ENCODE data around the gene MRPL2.
"Not testable (repeated sequence)": the region's sequence is repeated elsewhere in the genome, so short reads cannot be mapped to it uniquely, and the experiment has no call there.

MRPL2 gene

DNA sequence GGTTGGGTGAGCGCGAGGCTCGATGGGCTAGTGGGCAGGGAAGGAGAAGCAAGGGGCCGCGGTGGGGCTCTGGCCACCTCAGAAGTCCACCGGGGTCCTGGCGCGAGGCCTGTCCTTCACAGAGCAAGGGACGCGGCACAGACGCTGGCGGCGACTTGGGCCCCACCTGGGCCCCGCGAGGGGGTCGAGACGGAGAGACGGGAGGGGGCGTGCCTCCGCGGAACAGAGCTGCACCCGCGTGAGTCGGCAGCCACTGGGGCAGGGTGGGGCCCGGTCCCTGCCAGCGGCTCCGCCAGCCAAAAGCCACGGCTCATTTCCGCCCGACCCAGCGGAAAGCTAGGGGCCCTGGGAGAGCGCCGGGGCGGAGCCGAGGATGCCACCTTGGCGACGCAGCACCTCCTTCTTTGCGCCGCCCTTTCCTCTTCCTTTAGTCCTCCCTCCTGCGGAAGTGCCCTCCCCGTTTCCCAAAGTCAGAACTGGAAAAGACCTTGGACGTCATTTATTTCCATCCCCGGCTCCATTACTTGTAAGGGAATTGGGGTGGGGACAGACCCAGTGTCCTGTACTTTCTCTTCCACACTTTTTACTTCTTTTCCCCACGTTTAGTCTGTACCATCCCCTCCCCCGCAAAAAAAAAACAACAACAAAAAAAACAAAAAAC is 5.6 kb downstream of the MRPL2 start, which contains the start of gene CUL7:
CUL7 (minus strand) TSS at position 307 of the 661 bp plus-strand sequence. CDS start 1,063 bp downstream, outside the sequence.
- DNase-seq (ENCODE audit: low read depth), result peak; percentile 78

GRCh38 chr6:43052842-43053544 is 6.2 kb downstream of the MRPL2 start:
- no peak for DNase-seq (ENCODE audit: low read depth)

GRCh38 chr6:43052225-43052841 is 6.9 kb downstream of the MRPL2 start:
- DNase-seq (ENCODE audit: low read depth), result no peak

DNA sequence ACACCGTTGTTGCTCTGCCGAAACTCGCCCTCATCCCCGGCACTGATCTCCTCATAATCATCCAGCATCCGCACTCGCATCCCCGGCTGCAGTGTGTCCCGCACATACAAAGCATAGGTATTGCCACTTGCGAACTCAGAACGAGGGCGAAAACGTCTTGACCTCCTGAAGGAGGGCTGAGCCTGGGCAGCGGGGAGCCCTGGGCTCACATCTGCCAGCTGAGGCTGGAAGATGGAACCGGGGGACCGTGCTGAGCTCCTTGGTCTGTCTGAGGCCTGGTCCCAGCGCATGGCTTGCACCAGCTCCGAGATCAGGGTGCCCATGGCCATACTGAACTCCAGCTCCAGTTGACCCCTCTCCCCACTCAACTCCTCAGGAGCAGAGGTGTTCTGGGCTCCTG is 8.3 kb downstream of the MRPL2 start:
- no peak for DNase-seq (ENCODE audit: low read depth)

GRCh38 chr6:43047998-43048397 is 11.2 kb downstream of the MRPL2 start:
- no peak for DNase-seq (ENCODE audit: low read depth)

DNA sequence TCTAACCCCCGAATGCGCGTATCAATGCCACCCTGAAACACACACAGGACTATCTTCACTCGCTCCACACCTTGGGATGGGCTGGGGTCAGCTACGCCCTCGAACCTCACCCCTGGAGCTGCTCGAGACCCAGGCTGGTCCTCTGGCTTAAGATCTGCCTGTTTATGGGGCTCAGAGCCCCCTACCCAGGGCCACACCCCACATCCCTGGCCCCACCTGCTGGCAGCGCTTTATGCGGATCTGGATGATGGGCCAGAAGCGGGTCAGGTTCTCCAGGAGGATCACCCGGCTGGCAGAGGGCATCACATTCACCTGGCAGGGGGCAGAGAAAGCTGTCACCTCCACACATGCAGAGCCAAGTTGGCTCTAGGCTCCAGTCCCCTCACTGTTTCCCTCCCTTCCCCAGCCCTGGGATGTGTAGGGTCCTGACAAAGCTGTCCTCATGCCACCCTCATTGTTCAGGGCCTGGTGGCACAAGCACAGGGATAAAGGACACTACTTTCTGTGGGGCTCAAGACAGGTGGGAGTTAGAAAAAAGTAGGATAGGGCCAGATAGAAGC is 13.8 kb downstream of the MRPL2 start:
- DNase-seq (ENCODE audit: low read depth), result no peak

DNA sequence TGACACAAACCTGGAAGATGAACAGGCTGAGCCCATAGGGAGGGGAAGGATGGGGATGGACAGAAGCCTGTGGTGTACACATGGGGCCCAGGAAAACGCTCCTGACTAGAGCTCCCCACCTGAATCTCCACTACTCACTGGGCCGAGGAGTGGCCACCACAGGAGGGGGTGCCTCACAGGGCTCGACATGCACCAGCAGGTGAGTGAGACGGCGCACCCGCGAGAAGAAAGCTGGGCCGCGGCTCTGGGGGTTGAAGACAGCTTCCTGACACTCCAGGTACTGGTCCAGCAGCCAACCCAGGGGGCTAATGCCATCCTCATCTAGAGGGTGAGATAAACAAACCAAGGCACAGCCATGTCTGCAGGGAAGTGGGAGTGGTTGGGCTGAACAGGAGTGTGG is 15.9 kb downstream of the MRPL2 start:
- no peak for DNase-seq (ENCODE audit: low read depth)

DNA sequence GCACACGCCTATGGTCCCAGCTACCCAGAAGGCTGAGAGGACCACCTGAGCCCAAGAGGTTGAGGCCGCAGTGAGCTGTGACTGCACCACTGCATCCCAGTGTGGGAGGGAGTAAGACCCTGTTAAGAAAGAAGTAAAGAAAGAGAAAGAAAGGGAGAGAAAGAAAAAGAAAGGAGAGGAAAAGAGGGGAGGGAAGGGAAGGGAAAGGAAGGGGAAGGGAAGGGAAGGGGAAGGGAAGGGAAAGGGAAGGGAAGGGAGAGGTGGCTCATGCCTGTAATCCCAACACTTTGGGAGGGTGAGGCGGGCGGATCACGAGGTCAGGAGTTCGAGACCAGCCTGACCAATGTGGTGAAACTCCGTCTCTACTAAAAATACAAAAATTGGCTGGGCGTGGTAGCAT is 17.8 kb downstream of the MRPL2 start:
- DNase-seq (ENCODE audit: low read depth), result not testable (repeated sequence)

DNA sequence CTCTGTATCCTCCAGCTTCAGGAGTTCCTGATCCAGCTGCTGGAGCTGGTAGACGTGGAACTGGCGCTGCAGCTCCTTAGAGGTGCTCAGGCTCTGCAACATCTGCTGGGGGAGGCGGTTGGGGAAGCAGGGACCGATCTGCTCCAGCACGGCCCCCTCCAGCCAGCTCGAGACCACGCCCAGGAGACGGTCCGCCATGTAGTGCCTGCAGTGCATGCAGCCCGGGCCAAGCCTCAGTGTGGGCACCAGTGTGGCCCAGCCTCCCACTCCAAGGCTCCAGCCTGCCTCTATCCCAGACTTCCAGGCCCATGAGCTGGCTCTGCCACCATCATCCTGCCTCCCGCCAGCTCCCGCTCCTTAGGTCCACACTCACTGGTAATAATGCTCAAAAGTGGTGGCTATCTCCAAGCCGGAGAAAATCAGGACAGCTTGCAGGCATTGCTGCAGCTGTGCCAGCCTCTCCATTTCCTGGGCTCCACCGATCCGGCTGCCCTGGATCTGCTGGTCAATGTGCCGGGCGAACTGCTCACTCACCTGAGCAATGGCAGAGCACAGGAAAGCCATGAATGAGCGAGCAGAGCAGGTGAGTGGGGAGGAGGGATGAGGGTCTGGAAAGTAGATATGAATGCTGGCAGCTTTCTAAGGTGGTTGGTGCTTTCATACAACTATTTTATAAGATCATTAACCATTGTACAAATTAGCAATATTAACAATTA is 18.5 kb downstream of the MRPL2 start:
- DNase-seq (ENCODE audit: low read depth), result no peak

DNA sequence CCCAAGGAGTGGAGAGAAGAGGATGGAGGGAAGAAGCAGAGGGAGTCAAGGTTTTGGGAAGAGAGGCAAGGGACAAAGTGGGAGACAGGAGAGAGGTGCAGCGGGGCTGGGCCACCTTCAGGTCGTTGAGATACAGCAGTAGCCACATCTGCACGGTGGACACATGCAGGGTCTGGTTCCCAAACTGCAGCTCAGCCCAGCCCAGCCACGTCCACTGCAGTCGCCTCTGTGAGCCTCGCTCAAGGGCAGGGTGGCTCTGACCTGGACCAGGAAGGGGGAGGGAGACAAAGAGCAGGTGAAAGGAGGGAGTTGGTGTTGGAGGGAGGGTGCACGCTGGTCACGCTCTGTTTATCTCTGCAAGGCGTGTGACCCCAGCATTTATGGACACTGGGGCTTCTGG is 20.5 kb downstream of the MRPL2 start:
- no peak for DNase-seq (ENCODE audit: low read depth)

DNA sequence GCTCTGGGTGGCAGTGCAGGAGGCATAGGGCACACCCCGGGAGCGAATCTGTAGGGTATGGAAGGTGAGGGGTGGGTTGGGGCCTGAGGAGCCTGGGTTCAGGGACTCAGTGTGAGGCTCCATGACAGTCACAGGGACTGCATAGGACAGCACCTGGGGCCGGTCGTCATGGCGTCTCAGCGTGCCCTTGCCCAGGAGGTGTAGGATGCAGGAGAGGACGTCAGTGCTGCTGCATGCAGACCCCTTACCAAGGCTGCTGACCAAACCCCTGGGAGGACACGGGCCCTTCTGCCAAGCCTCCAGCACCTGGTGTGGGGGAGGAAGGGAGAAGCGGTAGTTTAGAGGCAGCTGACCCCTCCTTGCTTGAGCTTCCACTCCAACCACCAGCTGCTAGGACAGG is 21.5 kb downstream of the MRPL2 start:
- DNase-seq (ENCODE audit: low read depth), result no peak

DNA sequence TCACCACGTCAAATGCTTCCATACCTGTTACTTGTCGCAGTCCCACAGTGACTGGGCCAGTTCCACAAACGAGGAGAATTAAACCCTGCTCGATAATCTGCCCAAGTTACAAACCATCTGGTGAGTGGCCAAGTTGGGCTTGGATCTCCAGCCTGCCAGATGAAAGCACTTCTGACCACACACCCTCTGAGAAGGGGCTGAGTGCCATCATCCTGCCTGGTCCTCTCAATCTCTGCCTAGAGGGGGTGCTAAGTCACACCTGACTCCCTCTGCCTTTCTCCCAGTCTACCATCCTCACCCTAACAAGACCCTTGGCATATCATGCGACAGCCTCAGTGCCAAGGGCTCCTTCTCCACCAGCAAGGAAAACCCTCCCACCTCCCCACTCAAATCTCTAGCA is 22.0 kb downstream of the MRPL2 start:
- DNase-seq (ENCODE audit: low read depth), result no peak

GRCh38 chr6:43036712-43037111 is 22.5 kb downstream of the MRPL2 start:
- DNase-seq (ENCODE audit: low read depth), result no peak

GRCh38 chr6:43035495-43036194 is 23.6 kb downstream of the MRPL2 start:
- no peak for DNase-seq (ENCODE audit: low read depth)

GRCh38 chr6:43034190-43034525 is 25.1 kb downstream of the MRPL2 start:
- DNase-seq (ENCODE audit: low read depth), result no peak

- DNase-seq (ENCODE audit: low read depth), result no peak
These were observed 25.6 kb downstream of the MRPL2 start for GRCh38 chr6:43033496-43034189.

DNA sequence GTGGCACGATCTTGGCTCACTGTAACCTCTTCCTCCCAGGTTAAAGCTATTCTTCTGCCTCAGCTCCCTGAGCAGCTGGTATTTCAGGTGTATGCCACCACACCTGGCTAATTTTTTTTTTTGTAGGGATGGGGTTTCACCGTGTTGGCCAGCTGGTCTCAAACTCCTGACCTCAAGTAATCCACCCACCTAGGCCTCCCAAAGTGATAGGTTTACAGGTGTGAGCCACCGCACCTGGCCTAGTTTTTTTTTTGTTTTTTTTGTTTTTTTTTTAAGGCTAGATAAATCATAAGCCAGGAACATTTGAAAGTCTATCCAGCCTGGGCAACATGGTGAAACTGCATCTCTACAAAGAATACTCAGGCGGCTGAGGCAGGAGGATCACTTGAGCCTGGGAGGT is 26.9 kb downstream of the MRPL2 start:
- DNase-seq (ENCODE audit: low read depth), result no peak

GRCh38 chr6:43029120-43029519 is 30.1 kb downstream of the MRPL2 start:
- DNase-seq (ENCODE audit: low read depth), result no peak

DNA sequence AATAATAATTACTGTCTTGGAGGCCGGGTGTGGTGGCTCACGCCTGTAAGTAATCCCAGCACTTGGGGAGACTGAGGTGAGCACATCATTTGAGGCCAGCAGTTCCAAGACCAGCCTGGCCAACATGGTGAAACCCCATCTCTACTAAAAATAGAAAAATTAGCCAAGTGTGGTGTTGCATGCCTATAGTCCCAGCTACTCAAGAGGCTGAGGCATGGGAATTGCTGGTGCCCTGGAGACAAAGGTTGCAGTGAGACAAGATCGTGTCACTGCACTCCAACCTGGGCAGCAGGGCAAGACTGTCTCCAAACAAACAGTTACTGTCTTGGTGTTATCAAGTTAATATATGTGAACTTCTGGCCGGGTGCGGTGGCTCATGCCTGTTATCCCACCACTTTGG is 32.9 kb downstream of the MRPL2 start:
- DNase-seq (ENCODE audit: low read depth), result no peak

DNA sequence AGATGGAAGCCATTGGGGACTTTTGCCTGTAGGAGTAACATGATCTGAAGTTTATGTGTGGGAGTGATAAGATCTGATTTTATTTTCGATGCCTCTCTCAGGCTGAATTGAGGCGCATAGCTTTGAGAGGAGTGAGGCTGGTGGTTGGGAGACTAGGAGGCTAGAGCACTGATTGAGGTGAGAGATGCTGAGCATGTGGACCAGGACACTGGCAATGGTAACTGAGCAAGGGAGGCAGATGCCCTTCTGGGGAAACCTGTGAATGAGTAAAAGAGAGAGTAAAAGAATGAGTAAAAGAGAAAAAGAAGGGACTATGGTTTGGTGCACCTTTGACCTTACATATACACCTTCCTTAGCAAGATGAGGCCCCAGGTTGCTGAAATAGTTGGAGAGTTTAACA is 34.8 kb downstream of the MRPL2 start:
- no peak for DNase-seq (ENCODE audit: low read depth)
